Glomerular visceral epithelial cell (primary cell): ENCODE data around the gene CEP85.
"Not testable (repeated sequence)": the region's sequence is repeated elsewhere in the genome, so short reads cannot be mapped to it uniquely, and the experiment has no call there.

Source experiments
- DNase-seq: peaks from one replicate; pipeline ENCODE4 v3.0.0-alpha.2; 2016; ENCODE audit errors: extremely low spot score

The CEP85 gene

GRCh38 chr1:26290882-26291261, 56.9 kb downstream of the CEP85 start:
- DNase-seq = no peak

- DNase-seq = no peak
These were observed 57.4 kb downstream of the CEP85 start for GRCh38 chr1:26291433-26291832.

GRCh38 chr1:26291939-26292338, 57.9 kb downstream of the CEP85 start:
- no peak for DNase-seq

- not testable (repeated sequence) for DNase-seq
These were observed 58.7 kb downstream of the CEP85 start for GRCh38 chr1:26292735-26293134.

- DNase-seq = no peak
These were observed 60.0 kb downstream of the CEP85 start for GRCh38 chr1:26293911-26294463.

- no peak for DNase-seq
These were observed 61.5 kb downstream of the CEP85 start for GRCh38 chr1:26295194-26296138.

- no peak for DNase-seq
These were observed 62.5 kb downstream of the CEP85 start for GRCh38 chr1:26296340-26297056.

GRCh38 chr1:26297057-26297790, 63.2 kb downstream of the CEP85 start:
- DNase-seq = no peak

- DNase-seq = no peak
These were observed 63.8 kb downstream of the CEP85 start for GRCh38 chr1:26297791-26298124.

GRCh38 chr1:26300578-26301275, 66.7 kb downstream of the CEP85 start:
- no peak for DNase-seq

- DNase-seq = peak; percentile 72
These were observed 68.9 kb downstream of the CEP85 start for GRCh38 chr1:26302733-26303405.

GRCh38 chr1:26305667-26306289, 71.8 kb downstream of the CEP85 start:
- no peak for DNase-seq

GRCh38 chr1:26306290-26307229, 72.6 kb downstream of the CEP85 start, which contains the start of gene UBXN11:
Gene UBXN11, minus strand, starts transcription at chr1:26306636. Its CDS starts 3,753 bp downstream, at chr1:26302883.
- peak; percentile 96 for DNase-seq

- DNase-seq = no peak
These were observed 73.4 kb downstream of the CEP85 start for GRCh38 chr1:26307363-26307781.

GRCh38 chr1:26307966-26308899, 74.2 kb downstream of the CEP85 start:
- not testable (repeated sequence) for DNase-seq

- no peak for DNase-seq
These were observed 80.5 kb downstream of the CEP85 start for GRCh38 chr1:26314501-26314900.

GRCh38 chr1:26315874-26316850, 82.2 kb downstream of the CEP85 start:
- no peak for DNase-seq
